Activated T-cell treated with anti-CD3 and anti-CD28 coated beads, Interleukin-2, amount 50 U/mL, for 1 hour (primary cell): ENCODE data around the gene ERC2.

Experiments used
- DNase-seq: peaks from one replicate; pipeline ENCODE4 v3.0.0-alpha.2; 2020

ERC2 gene

DNA sequence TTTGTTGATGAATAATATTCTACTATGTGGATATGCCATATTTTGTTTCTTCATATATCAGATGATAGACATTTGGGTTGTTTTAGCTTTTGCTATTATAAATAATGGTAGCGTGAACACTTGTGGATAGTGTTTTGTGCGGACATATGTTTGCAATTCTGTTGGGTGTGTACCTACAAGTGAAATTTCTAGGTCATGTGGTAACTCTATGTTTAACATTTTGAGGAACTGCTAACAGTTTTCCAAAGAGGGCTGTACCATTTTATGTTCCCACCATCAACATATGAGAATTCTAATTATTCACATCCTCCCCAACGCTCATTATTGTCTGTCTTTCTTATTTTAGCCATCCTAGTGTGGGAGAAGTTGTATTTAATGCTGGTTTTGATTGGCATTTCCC lies 303.8 kb downstream of the ERC2 start:
- DNase-seq = no peak

DNA sequence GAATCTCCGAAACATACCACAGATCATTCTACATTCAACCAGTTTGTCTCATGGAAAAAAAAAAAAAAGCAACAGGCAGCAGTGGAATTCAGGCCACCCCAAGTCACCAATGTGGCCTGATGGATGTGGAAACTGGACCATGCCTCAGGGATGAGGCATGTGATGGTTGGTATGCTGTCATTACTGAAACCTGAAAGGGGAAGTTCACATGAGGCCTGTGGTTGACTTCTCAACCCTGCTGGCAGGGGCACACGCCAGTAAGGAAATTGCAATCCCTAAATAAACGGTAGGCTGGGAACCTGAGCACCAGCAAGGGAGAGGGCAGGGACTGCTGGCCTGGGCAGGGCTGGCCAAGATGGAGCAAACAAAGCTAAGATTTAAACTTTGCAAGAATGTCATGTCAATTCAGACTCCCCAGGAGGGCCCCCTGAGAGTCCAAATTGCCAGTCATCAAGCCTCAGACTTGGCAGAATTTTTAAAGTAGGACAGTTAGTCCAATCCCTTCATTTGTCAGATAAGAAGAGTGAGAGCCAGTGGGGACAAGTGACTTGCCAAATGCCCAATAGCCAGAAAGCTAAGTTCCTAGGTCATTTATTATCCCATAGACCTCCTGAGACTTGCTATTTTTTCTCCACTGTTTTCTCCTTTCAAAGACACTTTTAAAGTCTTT lies 310.4 kb downstream of the ERC2 start:
- no peak for DNase-seq

DNA sequence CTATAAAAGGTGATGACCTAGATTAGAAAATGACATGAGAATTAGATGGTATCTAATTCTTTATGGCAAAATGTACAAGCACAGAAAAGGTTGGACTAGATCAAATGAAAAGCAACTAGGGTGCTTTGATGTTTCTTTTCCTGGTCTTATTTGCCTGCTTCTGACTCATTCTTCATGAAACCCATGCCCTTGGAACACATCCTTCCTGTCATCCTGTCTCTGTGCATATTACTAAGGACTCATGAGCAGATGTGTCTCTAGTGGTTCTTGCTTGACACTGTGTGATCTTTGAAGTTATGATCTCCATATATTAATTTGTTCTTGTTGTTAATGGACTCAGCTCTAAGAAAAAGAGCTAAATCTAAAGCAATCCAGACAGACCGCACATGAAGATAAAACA lies 314.0 kb downstream of the ERC2 start:
- DNase-seq = no peak

DNA sequence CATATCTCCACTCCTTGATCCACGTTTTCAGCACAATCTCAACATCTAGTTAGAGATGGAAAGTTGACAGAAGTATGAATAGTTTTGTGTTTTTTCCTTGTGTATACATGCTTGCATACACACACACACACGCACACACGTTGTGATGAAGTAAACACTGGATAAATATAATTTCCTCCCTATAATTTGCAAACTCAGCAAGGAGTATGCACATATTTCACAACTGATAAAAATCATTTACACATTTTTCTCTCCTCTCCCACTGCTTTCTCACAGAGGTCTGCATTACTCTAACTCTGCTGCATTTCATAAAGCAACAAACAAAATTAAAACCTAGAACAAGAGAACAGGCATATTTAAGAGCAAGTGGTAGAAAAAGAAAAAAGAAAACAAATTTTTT lies 320.9 kb downstream of the ERC2 start:
- DNase-seq = no peak

GRCh38 chr3:56145410-56145809 lies 322.9 kb downstream of the ERC2 start:
- no peak for DNase-seq

DNA sequence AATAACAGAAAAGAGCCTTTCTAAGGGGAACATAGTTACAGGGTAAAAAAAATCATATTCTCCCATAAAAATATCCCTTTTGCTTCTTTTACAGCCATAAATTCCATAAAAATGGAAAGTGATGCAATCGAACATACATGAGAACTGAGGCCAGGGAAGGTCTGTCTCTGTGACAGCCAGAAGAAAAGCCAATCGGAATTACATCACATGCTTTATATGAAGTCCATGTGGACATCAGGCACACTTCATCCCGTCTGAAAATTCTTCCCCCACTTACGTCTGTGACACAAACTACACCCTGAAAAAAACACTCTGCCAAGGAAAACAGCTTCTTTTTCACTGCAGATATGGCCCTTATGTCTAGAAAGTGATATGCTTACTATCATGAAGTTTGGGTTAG lies 323.5 kb downstream of the ERC2 start:
- DNase-seq = no peak

DNA sequence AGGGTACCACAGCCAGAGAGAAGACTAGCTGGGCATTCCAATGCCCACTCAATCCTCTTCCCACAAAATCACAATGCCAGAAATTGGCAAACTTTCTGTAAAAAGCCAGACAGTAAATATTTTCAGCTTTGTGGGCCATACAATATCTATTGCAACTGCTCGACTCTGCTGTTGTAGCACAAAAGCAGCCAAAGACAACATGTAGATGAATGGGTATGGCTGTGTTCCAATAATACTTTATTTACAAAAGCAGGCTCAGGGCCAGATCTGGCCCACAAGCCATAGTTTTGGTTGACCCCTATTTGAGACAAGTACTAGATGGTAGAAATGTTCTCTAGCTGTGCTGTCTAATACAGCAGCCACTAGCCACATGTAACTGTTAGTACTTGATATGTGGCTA lies 330.9 kb downstream of the ERC2 start:
- DNase-seq = no peak

DNA sequence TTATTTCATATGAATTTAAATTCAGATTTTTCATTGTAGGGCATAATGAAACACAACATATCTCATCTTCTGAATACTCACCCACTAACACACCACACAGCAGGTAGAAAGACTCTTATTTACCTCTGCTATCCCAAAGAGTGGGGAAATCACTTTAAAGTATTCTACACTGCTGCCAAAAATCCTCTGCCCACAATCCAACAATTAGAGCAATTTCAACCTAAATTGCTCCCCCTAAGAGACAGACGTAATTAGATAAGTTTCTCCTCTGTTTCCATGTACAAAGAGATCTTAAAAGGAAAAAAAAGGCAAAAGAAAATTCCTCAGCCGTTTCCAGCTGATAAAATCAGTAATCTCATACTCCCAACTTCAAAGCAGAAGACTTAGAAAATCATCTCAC lies 331.8 kb downstream of the ERC2 start:
- DNase-seq = no peak

GRCh38 chr3:56135941-56136340 lies 332.3 kb downstream of the ERC2 start:
- no peak for DNase-seq

DNA sequence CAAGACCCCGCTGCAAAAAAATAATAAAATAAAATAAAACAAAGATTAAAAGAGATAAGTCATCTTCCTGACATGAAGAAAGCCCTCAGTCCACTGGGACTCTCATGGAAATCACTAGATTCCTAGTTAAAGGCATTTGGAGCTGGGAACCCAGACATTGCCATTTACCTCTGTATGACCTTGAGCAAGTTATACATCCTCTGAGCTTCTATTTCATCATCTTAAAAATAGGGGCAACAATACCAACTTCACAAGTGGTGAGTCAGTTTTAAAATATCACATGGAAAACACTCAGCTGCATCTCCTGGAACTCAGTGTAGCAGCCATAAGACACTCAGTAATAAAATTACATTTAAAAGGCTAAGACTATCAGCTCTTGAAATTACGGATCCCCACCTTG lies 334.8 kb downstream of the ERC2 start:
- no peak for DNase-seq

DNA sequence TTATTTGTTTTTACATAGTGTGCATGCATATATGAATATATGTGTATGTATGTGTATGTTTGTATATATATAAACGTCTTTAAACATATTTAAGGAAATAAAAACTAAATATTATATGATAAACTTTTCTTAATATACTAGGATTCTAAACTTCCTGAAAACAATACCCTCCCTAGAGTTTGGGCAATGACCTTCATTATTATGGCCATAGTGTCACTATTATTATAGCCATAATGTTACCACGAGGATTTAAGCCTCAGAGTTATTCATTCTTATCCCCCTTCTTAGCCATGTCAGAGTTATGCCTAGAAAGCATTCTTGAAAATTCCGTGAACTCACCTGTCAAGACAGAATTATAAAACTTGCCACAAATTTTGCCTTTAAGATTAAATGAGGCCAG lies 335.5 kb downstream of the ERC2 start:
- DNase-seq = no peak

GRCh38 chr3:56131974-56132590 lies 336.2 kb downstream of the ERC2 start:
- no peak for DNase-seq

GRCh38 chr3:56130036-56130435 lies 338.2 kb downstream of the ERC2 start:
- no peak for DNase-seq

GRCh38 chr3:56126632-56127031 lies 341.6 kb downstream of the ERC2 start:
- no peak for DNase-seq

DNA sequence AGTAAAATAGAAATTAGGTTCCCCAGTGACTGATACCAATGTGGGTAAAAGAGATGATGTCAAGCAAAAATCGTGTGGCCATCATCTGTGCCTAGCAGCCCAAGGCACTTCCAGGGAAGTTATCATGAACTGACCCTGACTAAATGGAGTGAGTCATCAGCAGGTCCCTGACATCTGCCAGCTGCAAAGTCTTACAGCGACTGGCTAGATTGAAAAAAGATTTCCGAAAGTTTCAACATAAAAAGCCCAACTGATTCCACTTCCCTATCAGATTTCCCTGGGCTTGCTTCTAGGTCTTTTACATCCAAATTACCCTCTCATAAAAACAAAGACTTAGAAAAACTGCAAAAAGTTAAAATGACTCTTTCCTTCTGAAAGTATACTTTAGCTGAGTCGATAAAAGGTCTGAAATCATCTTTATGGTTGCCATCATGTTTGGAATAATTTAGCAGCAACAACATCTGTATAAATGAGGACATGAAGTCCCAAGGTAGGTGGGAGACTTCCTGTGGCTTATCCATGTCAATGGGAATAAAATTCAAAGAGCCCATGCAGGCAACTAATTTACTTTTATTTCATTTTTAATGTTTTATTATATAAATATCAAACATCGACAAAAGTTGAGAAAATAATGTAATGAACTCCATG lies 342.8 kb downstream of the ERC2 start:
- DNase-seq = no peak

DNA sequence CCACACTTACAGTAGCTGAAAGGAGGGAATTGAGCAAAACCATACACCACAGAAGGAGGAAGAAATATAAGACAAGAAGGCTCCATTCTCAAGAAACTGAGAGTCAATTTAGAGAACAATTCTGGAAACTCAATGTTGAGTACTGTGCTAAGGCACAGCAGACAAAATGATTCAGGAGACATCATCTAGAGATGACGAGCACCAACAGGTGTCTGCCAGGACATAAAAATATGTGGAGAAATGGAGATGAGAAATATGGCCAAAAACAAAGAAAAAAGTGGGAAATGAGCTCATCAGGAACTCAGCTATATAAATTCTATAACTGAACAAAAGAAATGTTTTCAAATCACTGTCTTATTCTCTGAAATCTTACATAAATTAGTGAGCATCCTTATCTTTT lies 343.7 kb downstream of the ERC2 start:
- no peak for DNase-seq

GRCh38 chr3:56123487-56123886 lies 344.8 kb downstream of the ERC2 start:
- no peak for DNase-seq

- DNase-seq = no peak
Observed at GRCh38 chr3:56122911-56123310, 345.4 kb downstream of the ERC2 start.

- no peak for DNase-seq
Observed at GRCh38 chr3:56121716-56122115, 346.6 kb downstream of the ERC2 start.

DNA sequence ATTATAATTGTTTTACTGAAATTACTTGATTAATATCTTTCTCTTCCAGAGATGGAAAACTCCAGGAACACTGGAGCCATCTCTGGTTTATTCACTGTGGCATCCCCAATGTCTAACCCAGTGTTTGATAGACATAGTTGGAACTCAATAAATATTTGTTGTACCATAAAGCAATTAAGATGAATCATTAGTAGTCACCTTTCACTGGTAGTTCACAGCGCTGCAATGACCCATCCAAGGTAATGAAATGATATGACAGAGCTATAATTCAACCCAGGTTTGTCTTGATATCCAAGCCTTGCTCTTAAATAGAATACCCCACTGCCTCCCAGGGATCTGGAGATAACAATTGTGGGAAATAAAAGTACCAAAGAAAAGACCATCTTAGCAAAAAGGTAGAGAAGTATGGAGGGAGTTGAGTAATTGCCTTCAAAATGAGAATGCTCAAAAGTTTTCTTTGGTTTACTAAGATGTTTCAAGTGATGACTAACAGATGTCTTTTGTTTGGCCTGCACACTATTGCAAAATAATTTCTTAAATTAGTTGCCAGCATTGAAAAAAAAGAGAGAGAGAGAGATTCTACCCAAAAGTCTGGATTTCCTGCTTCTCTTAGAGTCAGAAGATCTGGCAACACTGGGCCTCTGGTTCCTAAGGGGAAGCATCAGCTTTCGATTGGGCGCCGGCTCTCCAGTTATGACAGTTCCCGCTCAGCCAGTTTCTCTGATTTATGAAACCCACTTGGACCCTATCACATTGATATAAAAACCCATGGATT lies 348.5 kb downstream of the ERC2 start:
- DNase-seq = no peak

DNA sequence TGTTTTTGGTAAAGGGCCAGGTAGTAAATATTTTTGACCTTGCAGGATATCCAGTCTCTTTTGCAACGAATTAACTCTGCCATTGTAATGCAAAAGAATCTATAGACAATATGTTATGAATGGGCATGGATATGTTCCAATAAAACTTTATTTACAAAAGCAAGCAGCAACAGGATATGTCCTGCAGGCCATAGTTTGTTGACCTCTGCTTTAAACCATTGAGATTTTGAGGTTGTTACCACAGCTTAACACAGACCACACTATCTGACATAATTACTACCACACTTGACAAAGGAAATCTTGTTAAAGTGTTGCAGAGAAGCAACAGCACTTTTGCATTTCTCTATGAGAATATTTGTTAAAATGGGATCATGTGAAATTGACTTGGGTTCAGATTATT lies 349.3 kb downstream of the ERC2 start:
- DNase-seq = no peak

- DNase-seq = no peak
Observed at GRCh38 chr3:56115698-56116097, 352.6 kb downstream of the ERC2 start.

DNA sequence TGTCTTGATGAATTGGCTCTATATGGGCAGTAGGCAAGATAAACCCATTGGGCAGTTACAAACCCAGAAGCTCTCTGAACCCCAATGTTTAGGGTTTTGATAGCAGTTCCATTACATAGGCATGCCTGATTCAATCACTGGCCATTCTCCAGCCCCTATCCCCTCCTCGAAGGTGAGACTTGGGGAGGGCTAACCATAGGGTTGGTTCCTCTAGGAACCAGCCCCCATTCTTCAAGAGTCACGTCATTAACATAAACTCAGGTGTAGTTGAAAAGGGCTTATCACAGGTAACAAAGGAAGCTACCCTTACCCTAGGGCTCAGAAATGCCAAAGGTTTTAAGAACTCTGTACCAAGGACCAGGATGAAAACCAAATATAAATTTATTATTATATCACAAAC lies 353.1 kb downstream of the ERC2 start:
- no peak for DNase-seq

DNA sequence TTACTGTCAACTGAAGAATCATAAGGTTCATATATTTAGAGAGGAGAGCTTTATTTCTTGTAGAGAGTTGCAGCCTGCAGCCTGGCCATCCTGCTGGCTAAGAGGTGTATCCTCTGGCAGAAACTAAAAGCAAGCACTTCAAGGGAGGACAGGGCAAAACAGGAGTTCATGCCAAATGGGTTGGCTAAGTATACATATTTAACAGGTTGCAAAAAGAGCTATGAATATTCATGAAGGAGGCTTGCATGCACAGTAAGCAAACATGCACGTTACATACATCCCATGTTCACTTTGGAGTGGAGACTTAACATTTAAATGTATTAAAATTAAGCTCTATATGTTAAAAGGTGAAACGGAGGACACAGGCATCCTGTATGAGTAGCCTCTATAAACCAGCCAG lies 354.4 kb downstream of the ERC2 start:
- no peak for DNase-seq
